HG03108 (cell line): Measurements from ENCODE around the gene BAIAP2.

ENCODE experiments used
- ATAC-seq: cut with Tn5 transposase; IDR thresholded peaks from one replicate; pipeline ENCODE4 v1.9.1; 2021; ENCODE audit warnings: moderate library complexity; ENCODE audit not compliant: unreplicated experiment

Gene BAIAP2

DNA sequence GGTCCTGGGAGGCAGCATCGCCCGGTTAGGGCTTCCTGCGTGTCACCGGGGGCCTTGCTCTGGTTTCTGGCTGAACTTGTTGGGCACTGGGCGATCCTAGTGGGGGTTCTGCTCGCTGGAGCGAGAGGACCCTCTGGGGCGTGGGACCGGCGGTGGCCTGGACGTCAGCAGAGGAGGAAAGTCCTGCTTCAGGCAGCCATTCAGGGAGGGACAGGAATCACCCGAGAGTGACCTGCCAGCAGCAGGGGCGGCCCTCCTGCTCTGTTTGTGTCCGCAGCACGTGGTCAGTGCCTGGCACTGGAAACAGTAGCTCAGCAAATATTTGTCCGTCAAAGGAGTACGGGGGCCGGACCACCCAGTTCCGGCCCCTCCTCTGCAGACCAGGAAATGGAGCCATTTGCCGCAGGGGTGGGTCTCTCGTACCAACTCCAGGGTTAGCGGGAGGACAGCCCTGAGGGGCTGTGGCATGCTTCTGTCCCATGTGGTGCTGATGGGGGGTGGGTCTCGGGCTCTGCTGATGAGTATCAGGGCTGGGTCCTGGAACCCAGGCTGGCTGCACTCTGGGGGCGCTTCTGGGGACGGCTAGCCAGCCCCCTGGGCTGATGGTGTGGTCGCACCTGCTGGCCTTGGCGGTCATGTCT, 48.3 kb downstream of the BAIAP2 start:
- ATAC-seq: no peak

DNA sequence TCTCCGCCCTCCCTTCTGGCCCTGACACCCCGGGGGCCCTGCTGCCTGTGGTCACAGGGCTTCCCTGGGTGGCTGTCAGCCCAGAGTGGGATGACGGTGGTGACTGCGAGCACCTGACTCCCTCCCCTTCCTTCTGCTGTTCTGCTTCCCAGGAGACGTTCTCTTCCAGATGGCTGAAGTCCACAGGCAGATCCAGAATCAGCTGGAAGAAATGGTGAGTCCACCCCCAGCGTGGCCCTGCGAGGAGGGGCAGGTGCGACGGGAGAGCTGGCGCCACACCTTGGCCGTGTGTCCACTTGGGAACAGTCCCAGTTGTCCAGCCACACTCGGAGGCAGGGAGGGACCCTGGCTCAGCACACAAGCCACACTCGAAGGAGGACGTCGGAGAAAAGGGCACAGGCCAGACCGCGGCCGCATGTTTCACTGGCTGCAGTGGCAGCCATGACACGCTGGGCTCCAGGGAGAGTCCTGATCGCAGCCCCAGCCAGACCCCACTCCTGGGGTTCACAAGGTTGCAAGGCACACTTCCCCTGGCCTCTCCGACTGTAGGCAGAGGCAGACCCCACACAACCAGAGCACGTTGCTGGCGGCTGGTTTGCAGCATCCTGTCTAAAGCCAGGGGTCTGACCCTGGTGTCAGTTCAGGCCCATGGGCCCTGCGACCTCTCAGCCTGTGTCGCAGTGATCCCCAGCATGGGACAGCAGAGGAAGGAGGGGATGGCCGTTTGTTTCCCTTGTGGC, 49.9 kb downstream of the BAIAP2 start:
- no peak for ATAC-seq

DNA sequence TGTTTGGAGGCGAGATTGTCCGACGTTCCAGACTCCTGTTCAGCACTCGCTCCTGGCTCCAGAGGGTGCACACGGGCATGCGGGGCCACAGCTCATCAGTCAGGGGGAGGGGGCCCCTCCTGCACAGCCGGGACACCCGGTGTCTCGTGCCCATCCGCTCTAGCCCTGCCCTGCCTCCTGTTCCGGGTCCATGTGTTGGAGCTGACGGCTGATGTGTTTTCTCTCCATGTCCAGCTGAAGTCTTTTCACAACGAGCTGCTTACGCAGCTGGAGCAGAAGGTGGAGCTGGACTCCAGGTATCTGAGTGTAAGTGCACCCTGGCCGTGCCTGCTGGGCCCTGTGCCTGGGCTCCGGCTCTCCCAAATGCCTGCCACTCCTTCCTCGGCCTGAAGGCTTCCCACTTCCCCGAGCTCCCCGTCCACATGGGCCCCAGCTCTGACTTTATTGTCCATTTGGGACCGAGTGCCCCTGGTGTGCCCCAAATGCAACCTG, 50.5 kb downstream of the BAIAP2 start:
- no peak for ATAC-seq

DNA sequence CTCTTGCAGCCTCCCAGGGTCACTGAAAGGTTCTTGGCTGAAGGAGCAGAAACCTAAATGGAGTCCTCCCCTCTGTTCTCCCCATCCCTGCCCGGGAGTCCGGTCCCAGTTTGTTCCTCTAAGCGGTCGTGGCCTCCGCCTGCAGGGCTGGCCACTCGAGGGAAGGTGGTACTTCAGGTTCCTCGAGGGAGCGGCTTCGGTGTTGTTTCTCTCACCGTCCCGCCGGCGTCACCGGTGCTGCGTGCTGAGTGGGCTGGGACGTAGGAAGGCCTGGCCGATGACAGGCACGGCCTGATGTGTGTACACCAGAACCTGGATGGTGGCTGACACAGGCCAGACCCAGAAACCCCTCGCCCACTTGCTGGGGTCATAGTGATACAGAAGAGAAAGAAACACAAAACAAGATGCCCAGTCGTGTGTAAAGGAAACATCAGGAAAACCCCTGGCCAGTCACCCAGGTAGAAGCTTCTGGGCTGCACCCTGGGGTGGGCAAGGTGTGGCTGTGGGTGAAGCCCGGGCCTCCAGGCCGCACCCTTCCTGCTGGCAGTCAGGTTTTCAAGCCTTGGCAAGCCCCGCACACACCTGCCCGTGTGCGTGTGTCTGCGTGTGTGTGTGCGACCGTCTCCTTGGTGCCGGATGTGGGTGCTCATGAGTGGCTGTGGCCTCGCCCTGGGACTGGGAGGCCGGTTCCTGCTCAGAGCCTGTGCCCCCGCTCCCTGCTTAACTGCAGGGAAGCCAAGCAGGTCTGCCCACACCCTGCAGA, 52.0 kb downstream of the BAIAP2 start:
- no peak for ATAC-seq

DNA sequence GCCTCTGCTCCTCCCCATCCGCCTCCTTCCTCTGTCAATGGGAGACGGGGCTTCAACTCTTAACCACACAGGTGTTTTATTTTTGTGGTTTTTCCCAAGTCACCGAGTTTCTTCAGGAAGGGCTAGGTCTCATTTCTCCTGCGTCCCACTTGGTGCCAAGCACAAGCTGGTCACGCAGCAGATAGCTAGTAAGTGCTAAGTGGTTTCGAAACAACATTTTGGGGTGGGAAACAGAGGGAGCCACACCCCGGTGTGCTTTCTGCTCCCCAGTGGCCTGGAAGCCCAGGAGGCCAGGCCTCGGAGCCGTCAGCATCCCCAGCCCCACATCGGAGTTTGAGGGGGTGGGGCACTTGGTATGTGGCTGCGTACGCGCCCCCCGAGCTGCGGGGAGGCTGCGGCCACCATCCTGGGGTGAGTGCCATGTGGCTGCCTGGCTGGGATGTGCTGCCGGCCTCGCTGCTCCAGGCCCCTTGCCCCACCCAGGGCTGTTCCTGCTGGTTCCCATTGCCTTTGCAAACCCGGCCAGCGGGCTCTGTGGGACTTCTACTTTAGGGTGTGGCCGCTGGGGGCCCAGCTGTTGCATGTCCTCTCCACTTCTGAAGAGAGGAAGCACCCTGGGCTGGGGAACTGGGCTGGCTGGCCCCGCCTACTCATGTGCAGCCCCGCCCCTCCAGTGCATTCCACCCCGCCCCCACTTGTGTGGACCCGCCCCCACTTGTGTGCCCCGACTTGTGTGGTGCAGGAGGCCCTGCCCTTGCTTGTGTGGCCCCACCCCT, 55.6 kb downstream of the BAIAP2 start:
- no peak for ATAC-seq

DNA sequence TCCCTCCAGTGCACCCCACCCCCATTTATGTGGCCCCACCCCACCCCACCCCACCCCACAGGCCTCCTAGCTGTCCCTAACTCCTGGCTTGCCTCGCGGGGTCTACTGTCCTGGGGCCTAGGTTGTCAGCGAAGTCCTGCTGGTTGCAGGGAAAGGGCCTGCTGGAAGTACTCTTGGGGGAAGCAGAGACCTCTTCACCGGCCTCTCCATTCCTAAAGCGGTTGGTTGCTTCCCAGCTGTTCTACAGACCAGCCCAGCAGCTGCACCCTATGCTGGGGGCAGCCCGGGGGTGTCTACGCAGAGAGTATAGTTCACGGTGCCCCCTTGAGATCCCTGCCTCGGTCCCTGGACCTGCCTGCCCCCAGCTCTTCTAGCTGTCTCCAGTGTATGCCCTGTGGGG, 56.2 kb downstream of the BAIAP2 start:
- no peak for ATAC-seq

DNA sequence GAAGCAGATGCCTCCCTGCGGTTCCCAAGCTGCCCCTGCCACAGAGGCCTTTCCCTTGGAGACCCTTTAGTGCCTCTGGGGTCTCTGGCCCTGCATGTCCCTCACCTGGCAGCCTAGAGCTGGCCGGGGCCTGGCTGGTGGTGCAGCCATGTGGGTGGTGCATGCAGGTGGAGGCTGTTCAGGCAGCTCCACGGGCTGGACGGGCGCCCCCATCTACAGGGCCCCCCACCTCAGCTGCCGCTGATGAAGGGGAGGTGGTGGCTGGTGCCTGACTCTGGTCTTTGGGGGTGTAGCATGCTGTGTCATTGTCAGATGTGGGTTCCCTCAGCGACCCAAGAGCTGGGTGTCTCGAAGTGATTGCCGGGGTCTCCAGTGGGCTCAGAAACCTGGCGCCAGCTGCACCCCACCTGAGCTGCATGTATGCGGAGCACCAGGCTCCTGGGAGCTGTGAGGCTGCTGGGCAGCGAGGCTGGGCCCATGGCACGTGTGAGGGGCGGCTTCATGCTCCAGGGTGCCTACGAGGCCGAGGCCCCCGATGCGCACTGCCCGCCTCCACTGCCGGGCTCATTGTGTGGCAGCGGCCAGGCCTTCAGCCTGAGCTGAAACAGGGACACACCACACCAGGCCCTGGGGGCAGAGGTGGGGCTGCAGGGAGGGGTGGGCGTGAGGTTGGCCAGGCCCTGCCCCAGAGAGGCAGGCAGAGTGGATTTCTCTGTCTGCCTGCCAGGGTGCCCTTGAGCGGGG, 57.0 kb downstream of the BAIAP2 start:
- ATAC-seq: no peak

DNA sequence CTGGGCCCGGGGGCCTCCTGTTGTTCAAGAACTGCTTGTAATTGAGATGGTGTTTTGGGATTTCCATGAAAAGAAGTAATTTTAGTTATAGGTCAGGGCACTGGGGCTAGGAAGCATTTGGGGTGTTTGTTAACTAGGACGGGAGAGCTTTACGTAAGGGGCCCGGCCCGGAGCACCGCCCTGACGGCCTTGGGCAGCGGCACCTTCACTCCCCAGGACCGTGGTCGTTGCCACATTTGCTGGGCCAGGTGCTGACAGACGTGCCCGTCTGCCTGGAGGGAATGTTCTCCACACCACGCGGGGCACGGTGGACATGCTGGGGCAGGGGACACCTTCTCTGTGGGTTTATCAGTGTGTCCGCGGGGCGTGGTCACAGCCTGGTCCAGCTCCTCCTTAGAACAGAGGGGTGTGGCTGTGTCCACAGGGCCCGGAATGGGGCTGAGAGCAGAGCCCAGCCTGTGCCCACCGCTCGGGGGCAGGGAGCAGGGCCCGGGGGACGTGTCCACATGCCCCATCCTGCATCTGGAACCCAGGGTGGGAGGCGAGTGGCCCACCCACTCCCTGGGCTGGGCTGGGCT, 57.7 kb downstream of the BAIAP2 start:
- ATAC-seq: no peak

DNA sequence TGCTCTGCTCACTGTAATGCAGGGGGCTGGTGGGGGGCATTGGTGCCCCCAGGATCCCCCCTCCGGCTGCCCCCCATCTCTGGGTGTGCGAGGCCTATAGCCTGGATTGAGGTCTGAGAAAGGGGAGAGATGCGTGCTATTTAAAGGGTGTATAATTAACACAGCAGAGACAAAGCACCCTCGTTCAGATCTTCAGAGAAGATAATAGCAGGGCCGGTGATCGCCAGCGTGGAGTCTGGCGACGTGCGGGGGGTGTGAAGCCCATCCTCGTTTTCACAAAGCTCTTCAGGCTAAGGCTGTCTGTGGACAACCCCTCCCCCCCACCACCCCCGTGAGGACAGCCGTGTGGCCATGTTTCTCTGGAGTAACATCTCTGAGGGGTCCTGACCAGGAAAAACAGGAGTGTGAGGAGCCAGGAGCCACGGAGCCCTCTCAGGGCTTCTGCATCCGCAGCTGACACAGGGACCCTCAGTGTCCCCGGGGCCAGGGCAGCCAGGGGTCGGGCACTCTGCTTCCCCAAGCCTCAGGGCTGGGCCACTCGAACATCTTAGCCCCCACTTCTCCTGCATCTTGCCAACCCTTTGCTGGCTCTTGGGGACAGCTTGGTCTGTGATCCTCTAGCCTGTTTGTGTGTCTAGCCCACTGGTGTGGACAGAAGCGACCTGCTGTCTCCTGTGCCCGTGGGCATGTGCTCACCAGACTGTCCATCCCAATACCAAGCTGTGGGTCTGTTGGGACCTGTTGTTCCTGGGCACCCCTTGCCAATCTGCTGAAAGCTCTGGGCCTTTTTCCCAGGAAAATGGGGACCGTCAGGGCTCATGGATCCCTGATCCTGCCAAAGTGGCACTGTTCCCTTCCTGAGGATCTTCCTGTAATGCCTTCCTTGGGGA, 58.9 kb downstream of the BAIAP2 start:
- no peak for ATAC-seq

DNA sequence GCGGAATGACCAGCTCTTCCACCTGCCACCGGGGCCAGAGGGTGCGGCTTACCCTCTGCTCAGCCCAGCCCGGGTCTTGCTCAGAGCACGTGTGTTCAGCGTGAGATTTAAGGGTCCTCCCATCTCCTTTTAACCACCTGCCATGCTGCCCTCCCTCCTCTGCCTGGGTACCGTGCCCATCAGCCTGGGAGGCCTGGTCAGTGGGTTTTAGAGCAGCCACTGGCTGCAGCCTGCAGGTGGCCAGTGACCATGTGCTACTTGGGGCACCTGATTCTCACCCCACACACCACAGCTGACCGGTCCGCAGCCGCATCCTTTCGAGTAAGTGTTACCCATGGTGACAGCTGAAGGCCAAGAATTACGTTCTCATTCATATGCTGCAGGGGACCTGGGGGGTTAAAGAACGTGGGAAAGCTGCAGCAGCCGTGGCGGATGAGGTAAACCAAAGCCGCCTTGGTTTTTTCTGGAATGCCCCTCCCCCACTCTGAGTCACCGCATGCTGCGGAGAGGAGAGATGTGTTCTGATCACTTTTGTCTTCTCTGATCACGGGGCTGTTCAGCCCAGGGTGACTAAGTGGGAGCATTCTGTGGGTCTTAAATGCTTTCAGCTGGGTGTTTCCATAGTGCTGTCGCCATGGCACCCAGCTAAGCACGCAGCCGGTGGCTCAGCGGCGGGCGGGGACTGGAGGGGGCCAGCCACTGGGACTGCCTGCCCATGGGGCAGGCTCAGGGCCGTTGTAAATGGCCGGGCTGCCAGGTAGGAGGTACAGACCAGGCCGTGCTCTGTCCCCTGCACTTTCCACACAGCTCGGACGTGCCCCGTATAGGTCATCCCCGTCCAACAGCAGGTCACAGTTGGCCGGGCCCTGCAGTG, 59.8 kb downstream of the BAIAP2 start:
- ATAC-seq: no peak

DNA sequence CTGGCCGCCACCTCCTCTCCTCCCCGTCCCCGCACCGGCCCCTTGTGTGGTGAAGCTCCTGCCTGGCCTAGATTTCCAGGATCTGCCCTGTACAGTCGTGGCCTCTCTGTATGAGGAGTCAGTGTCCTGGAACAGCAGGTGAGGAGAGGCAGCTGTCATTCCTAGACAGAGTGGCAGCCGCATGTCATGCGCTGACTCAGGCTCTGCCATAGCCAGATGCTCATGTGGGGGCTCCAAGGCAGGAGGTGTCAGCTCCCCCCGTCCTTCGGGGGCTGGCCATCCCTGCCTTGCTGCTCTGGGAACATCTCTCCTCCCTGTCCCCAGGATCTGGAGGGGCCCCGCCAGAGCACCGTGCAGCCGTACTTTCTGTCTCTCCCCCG, 60.4 kb downstream of the BAIAP2 start:
- ATAC-seq: no peak

DNA sequence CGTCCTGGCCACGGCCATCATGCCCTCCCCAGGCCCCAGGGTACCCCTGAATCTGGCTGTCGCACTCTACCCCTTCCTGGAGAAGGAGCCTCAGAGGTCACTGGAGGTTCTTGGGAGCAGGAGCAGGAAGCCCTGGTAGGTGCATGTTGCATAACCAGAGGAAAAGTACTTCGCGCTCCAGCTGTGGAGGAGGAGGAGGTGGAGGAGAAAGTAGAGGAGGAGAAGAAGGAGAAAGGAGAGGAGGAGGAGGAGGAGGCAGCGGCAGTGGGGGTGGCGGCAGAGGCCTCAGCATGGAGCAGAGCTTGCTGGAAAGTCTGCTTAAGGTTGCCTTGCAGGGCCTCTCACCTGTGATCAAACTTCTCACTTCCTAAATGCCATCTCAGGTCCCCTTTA, 61.8 kb downstream of the BAIAP2 start:
- ATAC-seq: no peak

DNA sequence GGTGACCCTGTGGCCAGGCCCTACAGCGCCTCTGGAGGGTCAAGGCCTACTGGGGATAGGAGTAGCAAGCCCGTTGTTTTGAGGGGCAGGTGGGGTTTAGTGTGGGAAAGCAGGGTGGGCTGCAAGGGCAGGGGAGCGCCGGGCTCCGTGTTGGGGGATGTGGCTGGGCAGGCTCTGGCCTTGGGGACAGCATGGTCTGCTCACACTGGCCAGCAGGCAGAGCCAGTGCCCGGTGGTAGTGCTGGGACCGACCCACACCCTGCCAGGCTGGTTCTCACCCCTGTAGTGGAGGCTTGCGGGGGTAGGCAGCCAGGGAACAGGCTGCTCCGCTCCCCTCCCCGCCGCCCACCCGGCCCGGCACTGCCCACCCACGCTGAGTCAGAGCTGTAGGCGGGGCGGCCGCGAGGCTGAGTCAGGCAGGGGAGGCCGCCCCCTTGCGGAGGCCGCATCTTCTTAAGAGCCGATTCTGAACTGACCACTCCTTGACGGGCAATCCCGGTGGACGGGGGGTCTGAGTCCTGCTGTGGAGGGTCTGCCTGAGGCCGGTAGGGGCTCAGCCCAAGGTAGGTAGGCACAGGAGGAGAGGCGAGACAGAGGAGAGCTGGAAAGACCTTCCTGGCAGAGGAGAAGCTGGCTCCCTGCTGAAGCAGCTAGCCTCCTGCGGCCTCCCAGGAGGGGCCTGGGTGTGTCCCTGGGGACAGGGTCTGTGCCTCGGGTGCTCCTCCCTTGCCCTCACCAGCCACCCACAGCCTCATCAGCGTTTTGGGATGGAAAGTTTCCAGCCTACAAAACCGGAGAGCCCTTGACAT, 62.4 kb downstream of the BAIAP2 start:
- ATAC-seq: no peak

DNA sequence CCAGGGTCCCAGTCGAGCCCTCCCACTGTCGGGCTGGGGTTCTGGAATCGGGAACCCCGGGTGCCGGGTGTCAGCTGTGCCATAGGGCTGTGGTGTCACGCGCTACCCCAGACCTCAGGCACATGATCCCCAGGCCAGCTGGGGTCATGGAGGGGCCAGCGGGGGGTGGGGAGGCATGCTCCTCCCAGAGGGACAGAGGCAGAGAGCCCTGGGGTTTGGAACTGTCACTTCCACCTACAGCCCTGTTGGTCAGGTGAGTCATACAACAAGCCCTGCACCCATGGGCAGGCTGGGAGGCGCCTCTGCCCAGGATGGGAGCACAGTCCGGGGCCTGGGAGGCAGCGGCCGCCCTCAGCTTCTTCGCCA, 63.0 kb downstream of the BAIAP2 start:
- no peak for ATAC-seq

DNA sequence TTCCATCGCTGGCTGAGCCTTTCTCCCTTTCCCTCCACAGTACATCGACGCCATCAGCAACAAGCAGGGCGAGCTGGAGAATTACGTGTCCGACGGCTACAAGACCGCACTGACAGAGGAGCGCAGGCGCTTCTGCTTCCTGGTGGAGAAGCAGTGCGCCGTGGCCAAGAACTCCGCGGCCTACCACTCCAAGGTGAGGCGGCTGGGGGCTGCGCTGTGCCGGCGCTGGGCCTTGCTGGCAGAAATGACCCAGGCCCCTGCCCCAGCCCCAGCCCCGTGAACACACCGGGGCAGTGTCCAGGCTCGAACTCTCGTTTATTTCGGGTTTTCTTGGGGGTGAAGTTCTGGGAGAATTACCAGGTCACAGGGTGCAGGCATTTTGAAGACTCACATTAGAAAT, 64.9 kb downstream of the BAIAP2 start:
- ATAC-seq: no peak

DNA sequence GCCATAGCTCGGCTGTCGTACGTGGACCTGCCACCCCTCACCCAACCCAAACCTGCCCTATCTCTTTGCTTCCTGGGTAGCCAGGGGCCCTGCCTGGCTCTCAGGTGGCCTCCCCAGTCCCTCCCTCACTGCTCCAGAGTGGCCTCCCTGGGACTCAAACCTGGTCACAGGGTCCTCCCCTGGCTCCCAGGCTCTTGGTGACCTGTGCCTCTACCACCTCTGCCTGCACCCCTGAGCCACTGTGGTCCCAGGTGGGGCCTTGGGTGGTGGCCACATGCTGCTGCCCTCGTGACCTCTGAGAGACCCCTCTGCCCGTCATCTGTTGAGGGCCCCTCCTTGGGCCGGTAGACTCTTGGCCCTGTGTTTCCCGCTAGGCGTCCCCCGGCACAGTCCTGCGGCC, 65.7 kb downstream of the BAIAP2 start:
- ATAC-seq: no peak

DNA sequence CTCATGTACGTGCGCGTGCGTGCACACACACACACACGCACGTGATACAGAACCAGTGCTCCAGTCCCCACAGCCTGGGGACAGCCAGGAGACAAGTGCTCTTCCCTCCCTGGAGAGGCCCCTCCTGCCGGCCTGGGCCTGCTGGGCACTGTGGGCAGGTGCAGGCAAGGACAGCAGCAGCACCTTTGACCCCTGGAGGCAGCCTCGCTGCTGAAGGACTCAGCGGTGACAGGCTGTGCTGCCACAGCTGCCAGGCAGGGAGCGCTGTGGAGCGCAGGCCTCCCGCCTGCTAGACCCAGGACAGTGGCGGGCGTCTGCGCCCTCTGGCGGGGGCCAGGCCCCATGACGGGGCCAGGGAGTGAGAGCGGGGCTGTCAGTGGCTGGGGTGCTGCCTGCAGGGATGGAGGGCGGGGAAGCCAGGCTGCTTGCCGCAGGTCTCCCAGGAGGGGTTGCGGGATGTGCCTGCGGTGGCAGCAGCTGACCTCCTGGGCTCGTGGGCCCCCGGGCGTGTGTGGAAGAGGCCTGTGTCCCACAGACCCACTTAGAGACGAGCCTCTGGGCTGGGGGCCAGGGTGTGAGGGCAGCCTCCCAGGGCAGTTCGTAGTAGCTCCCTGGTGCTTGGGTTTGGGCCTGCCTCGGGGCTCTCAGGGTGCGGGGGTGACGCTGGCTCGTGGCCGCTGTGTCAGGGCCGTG, 66.8 kb downstream of the BAIAP2 start:
- ATAC-seq: peak; percentile 60
